Natural killer cell treated with Interleukin-12 subunit alpha and Interleukin-12 subunit beta and Interleukin-15 and Interleukin-18, amount 100 ng/mL, for 72 hours (primary cell): ENCODE measurements around the gene ADH5. TPM values are rescaled to one million over a fixed set of nuclear protein-coding genes. Genes with fewer than 3 reads are reported as not detected.
"Not testable (repeated sequence)": the region's sequence is repeated elsewhere in the genome, so short reads cannot be mapped to it uniquely, and the experiment has no call there.

Source experiments
- ATAC-seq, 2 donors: fragments of 150-1000 bp; cut with Tn5 transposase in 1 of 2; sonication (Bioruptor Pico), chemical (Tn5 transposase) in 1 of 2; 2 replicates each; pipeline ENCODE4 v1.10.0; 2021
- DNase-seq: peaks from one replicate; pipeline ENCODE4 v3.0.0; 2022; ENCODE audit warnings: low spot score
- H3K27ac Mint-ChIP-seq, 2 donors: 1 replicate in 1 of 2; 2 replicates in 1 of 2; pipeline ENCODE4 v1.8.0; 2022; ENCODE audit warnings: mixed read lengths in 2 of 2, mild to moderate bottlenecking in 1 of 2, moderate library complexity in 1 of 2
- H3K27me3 Mint-ChIP-seq, 2 donors: 1 replicate in 1 of 2; 2 replicates in 1 of 2; pipeline ENCODE4 v1.8.0; 2022; ENCODE audit warnings: mixed read lengths in 2 of 2
- H3K36me3 Mint-ChIP-seq: one replicate; pipeline ENCODE4 v1.8.0; 2022; ENCODE audit warnings: mixed read lengths
- H3K4me1 Mint-ChIP-seq, 2 donors: 1 replicate in 1 of 2; 2 replicates in 1 of 2; pipeline ENCODE4 v1.8.0; 2022; ENCODE audit warnings: low read depth in 2 of 2, mixed read lengths in 2 of 2, mild to moderate bottlenecking in 1 of 2
- H3K4me3 Mint-ChIP-seq: one replicate; pipeline ENCODE4 v1.8.0; 2022; ENCODE audit warnings: mixed read lengths
- H3K9me3 Mint-ChIP-seq: 2 replicates; pipeline ENCODE4 v1.8.0; 2022; ENCODE audit warnings: mixed read lengths
- total RNA-seq, 2 donors: library from RNA; stranded (reverse); gene quantifications; one replicate each; pipeline ENCODE4 v1.2.3, GENCODE V29; 2022

The ADH5 gene
- total RNA-seq, 2 donors from 2014 or later: 53.0 to 62.3 TPM

DNA sequence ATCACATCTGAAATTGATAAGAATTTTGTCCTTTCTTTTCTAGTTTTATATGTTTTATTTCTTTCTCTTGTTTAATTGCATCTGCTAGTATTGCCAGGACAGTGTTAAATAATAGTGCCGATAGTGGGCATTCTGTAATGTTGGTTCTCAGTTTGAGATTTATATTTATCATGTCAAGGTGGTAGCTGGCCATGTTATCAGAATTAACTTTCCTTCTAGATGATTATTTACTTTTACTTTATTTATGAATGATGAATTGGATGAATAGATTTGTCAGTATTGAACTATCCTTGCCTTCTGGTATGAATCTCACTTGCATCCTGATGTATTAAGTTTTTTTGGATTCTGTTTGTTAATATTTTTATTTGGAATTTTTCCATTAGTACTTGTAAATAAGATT lies 50.4 kb downstream of the ADH5 start:
- H3K9me3 Mint-ChIP-seq: no peaks in the 10 kb centered on the region
- no peaks in the 10 kb centered on the region for H3K27me3 Mint-ChIP-seq
- H3K4me3 Mint-ChIP-seq: no peak overlapping the region
- peaks cover 8 to 9% of the 10 kb centered on the region in 2 donors for H3K4me1 Mint-ChIP-seq
- no peak for DNase-seq
- peaks cover 22% of the 10 kb centered on the region for H3K36me3 Mint-ChIP-seq
- no peak overlapping the region for H3K27ac Mint-ChIP-seq
- ATAC-seq: no peak

- ATAC-seq (no peak), DNase-seq (no peak)
- H3K36me3 Mint-ChIP-seq: peaks cover 15% of the 10 kb centered on the region
- peaks cover 16 to 26% of the 10 kb centered on the region in 2 donors for H3K4me1 Mint-ChIP-seq
- H3K4me3 Mint-ChIP-seq: no peak overlapping the region
- no peaks in the 10 kb centered on the region for H3K9me3 Mint-ChIP-seq
- no peaks in the 10 kb centered on the region for H3K27me3 Mint-ChIP-seq
- H3K27ac Mint-ChIP-seq: no peak overlapping the region
Observed at GRCh38 chr4:99033956-99034355, 54.6 kb downstream of the ADH5 start.

GRCh38 chr4:99029852-99030251 lies 58.7 kb downstream of the ADH5 start:
- Mint-ChIP-seq H3K4me3 (no peak overlapping the region), H3K9me3 (no peaks in the 10 kb centered on the region), H3K4me1 (peaks cover 30% of the 10 kb centered on the region in 2 donors), H3K27me3 (no peaks in the 10 kb centered on the region), H3K36me3 (peaks cover 7% of the 10 kb centered on the region), H3K27ac (peak overlapping the region; percentile 46 to 72)
- DNase-seq: no peak
- ATAC-seq: no peak

GRCh38 chr4:99029018-99029735 lies 59.4 kb downstream of the ADH5 start:
- no peak overlapping the region for H3K4me3 Mint-ChIP-seq
- H3K36me3 Mint-ChIP-seq: peaks cover 5% of the 10 kb centered on the region
- H3K4me1 Mint-ChIP-seq: peaks cover 37% of the 10 kb centered on the region in 2 donors
- DNase-seq: no peak
- H3K9me3 Mint-ChIP-seq: no peaks in the 10 kb centered on the region
- ATAC-seq: no peak
- peak overlapping the region; percentile 46 to 72 for H3K27ac Mint-ChIP-seq
- no peaks in the 10 kb centered on the region for H3K27me3 Mint-ChIP-seq

DNA sequence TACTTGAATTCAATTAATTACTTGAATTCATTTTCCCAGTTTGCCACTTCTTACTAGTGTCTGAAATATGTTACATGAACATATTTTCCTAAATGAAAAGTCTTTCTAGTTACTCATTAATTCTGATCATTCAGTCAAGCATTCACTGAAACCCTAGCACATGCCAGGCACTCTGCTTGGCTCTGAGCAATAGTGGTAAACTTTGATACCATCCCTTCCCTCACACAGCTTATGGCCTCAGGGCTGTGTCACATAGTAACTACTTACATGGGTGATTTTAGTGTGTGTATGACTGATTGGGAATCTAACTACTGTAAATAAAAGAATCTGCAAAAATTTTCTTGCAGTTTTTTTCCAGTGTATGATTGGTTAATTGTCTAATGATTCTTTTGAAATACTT lies 60.4 kb downstream of the ADH5 start:
- Mint-ChIP-seq H3K27ac (no peak overlapping the region), H3K4me1 (peaks cover 38 to 46% of the 10 kb centered on the region in 2 donors), H3K4me3 (no peak overlapping the region), H3K9me3 (no peaks in the 10 kb centered on the region), H3K27me3 (no peaks in the 10 kb centered on the region), H3K36me3 (no peaks in the 10 kb centered on the region)
- DNase-seq: no peak
- ATAC-seq: no peak

DNA sequence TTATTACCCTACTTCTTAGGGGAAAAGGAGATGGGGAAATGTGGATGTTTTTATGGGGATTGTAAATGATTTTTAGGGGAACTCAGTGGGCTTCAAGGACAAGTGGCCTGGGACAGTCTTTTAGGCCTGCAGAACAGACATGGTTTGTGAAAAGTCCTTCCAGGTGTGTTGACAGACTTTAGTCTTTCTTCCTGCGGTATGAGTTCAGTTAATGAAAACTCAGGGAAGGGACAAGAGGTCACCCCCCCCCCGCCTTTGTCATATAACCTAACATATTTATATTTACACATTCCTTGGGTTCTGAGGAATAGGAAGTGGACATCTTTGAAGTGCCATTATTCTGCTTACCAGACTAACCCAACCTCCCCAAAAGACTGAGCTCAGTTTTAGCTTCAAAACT lies 61.3 kb downstream of the ADH5 start:
- Mint-ChIP-seq H3K27me3 (no peaks in the 10 kb centered on the region), H3K4me3 (no peak overlapping the region), H3K4me1 (peaks cover 38 to 46% of the 10 kb centered on the region in 2 donors), H3K36me3 (no peaks in the 10 kb centered on the region), H3K27ac (no peak overlapping the region), H3K9me3 (no peaks in the 10 kb centered on the region)
- no peak for ATAC-seq
- DNase-seq: no peak

DNA sequence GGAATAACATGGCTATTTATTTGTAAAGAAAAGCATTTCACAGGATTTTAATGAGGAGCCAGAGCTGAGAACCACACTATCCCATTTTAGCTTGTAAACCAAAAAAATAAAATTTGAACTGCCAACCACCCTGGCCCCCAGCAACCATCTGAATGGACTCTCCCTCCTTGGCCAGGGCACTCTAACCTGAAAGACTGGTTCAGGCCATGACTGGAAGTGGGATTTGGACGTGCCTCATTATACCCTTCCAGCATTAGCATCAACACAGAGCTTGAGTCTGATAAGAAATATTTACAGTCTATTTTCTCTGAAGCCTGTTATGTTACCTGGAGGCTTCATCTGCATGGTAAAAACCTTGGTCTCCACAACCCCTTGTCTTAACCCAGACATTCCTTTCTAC lies 63.1 kb downstream of the ADH5 start:
- no peak for DNase-seq
- Mint-ChIP-seq H3K36me3 (peaks cover 11% of the 10 kb centered on the region), H3K9me3 (no peaks in the 10 kb centered on the region), H3K4me1 (peaks cover 36 to 44% of the 10 kb centered on the region in 2 donors), H3K4me3 (no peak overlapping the region), H3K27me3 (no peaks in the 10 kb centered on the region), H3K27ac (no peak overlapping the region)
- no peak for ATAC-seq

- Mint-ChIP-seq H3K36me3 (peaks cover 13% of the 10 kb centered on the region), H3K9me3 (no peaks in the 10 kb centered on the region), H3K27ac (peak overlapping the region in 1 of 2 donors; percentile 42), H3K27me3 (no peaks in the 10 kb centered on the region), H3K4me1 (peaks cover 28 to 37% of the 10 kb centered on the region in 2 donors), H3K4me3 (no peak overlapping the region)
- no peak for ATAC-seq
- DNase-seq: no peak
Observed at GRCh38 chr4:99024481-99025275, 63.9 kb downstream of the ADH5 start.

- H3K27me3 Mint-ChIP-seq, H3K27ac Mint-ChIP-seq, H3K9me3 Mint-ChIP-seq, ATAC-seq, DNase-seq, H3K4me3 Mint-ChIP-seq: not testable (repeated sequence)
- Mint-ChIP-seq H3K36me3 (peaks cover 17% of the 10 kb centered on the region), H3K4me1 (peaks cover 25 to 35% of the 10 kb centered on the region in 2 donors)
Observed at GRCh38 chr4:99023800-99024251, 64.8 kb downstream of the ADH5 start.

- no peak for ATAC-seq
- H3K27me3 Mint-ChIP-seq: no peaks in the 10 kb centered on the region
- peaks cover 17% of the 10 kb centered on the region for H3K36me3 Mint-ChIP-seq
- no peak overlapping the region for H3K4me3 Mint-ChIP-seq
- no peak for DNase-seq
- H3K4me1 Mint-ChIP-seq: peaks cover 25 to 35% of the 10 kb centered on the region in 2 donors
- H3K27ac Mint-ChIP-seq: no peak overlapping the region
- H3K9me3 Mint-ChIP-seq: no peaks in the 10 kb centered on the region
Observed at GRCh38 chr4:99022566-99022965, 66.0 kb downstream of the ADH5 start.

- Mint-ChIP-seq H3K27ac (no peak overlapping the region), H3K4me1 (peaks cover 21 to 27% of the 10 kb centered on the region in 2 donors), H3K27me3 (no peaks in the 10 kb centered on the region), H3K4me3 (no peak overlapping the region), H3K9me3 (no peaks in the 10 kb centered on the region), H3K36me3 (peaks cover 17% of the 10 kb centered on the region)
- ATAC-seq (no peak), DNase-seq (no peak)
Observed at GRCh38 chr4:99021386-99021785, 67.2 kb downstream of the ADH5 start.

Other genes with a start within 250 kb of the ADH5 start
- 100 to 1,000 TPM; 106 to 107 TPM for gene EIF4E, start 159.7 kb downstream of the ADH5 start, total RNA-seq
- gene METAP1, start 93.1 kb downstream of the ADH5 start, total RNA-seq: 10 to 100 TPM; 46.6 to 62.0 TPM
- gene ADH4, start 55.5 kb upstream of the ADH5 start, total RNA-seq: not detected
- gene ADH6, start 130.5 kb upstream of the ADH5 start, total RNA-seq: not detected
- gene ADH1A, start 202.2 kb upstream of the ADH5 start, total RNA-seq: not detected
- not detected for gene ADH1B, start 232.6 kb upstream of the ADH5 start, total RNA-seq